HUDEP-2 (cell line): ENCODE measurements around the gene MXD4.

ENCODE experiments used
- DNase-seq, 76 experiments: peaks; one replicate each; lab custom pipeline; 2025; ENCODE audit not compliant: unreplicated experiment in 76 of 76; lab: John Stamatoyannopoulos, UW

The MXD4 gene, protein sequence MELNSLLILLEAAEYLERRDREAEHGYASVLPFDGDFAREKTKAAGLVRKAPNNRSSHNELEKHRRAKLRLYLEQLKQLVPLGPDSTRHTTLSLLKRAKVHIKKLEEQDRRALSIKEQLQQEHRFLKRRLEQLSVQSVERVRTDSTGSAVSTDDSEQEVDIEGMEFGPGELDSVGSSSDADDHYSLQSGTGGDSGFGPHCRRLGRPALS

DNA sequence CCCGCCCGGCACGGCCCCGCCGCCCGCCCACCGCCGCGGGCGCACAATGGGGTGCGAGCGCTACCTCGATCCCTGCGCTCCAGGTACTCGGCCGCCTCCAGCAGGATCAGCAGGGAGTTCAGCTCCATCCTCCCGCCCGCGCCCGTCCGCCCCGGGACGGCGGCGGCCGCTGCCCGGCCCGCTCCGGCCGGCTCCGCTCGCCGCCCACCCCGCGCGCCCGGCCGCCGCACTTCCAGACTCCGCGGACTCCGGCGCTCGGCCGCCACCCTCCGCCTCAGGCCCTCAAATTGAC is at the start of gene MXD4:
Gene MXD4, minus strand, starts transcription at position 257 of the 292 bp plus-strand sequence. Its CDS starts 129 bp downstream, at position 128.
- DNase-seq = no peak

DNA sequence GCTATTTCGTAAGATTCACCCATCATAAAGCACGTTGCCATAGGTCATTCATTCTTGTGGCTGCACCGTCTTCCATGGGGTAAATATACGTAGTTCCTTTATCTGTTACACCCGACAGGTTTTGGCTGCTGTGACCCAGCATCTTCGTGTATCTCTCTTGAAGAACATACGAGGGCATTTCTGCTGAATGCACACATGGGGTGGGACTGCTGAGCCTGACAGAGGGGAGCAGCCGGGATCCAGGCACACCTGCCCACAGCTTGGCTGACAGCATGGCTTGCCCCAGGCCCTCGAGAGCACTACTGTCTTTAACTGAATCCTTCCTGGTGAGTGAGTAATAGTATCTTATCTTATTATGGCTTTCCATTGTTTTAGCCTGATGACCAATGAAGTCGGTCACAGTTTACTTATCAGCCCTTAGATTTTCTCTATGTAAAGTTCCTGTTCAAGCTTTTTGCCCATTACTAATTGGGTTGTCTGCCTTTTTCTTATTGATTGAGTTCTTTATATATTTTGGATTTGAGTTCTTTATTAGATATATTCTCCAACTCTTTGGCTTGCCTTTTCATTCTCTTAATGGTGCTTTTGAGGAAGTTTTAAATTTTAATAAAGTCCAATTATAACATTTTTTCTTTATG is 45.0 kb upstream of the MXD4 start:
- no peak for DNase-seq

DNA sequence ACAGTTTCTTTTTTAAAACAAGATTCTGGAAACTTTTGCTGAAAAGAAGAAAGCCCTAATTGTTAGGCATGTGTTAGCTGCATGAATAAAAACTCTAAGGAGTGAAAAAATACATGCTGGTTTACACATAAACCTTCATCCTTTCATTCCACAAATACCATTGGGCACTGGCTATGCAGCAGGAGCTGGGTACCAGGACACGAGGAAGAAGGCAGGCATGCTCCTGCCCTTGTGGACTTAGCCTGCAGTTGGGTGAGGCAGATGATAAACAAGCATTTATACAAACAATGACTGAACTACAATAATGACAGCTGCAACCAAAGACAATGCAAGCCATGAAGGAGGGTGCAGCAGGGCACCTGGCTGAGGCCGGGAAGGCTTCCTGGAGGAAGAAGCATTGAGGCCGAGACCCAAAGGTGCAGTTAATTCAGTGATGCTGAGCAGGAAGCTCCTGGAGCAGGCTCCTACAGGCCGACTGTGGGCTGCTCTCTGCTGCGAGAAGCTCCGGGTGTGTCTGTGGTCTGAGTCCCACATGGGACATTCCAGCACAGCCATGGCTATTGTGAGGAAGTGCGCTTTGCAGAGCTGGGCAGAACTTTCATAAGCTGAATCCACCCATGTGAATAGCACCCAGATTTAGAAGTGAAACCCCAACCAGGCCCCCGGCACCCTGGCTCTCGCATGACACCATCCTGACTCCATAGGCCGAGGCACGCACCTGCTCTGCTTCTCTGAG is 44.0 kb upstream of the MXD4 start:
- no peak for DNase-seq

DNA sequence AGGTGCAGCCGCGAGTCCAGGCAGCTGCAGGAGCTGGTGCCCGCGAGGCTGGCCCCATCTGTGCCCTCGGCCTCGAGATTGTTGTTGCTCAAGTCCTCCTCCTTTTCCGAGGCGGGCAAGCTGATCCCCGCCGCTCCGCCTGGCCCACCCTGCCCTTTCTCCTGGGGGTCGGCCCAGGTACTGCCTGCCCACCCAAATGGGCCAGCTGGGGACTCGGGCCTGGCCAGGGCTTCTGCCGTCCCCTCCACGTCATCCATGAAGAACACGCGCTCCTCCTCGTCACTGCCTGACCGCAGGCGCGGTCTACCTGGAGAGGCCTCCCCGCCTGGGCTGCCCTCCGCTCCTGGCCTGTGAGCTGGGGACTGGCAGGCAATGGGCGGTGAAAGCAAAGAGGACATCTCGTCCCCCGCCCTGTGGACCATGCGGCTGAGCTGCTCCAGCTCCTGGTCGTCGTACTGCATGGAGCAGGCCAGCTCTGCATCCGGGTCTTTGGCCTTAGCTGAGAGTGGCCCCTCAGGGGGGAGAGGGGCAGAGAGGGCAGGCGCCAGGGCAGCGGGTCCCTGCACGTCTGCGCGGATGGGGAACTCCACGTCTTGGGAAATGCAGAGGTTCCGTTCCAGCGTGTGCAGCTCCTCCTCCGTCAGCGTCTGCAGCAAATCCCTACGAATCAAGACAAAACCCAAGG is 43.1 kb upstream of the MXD4 start:
- no peak for DNase-seq

DNA sequence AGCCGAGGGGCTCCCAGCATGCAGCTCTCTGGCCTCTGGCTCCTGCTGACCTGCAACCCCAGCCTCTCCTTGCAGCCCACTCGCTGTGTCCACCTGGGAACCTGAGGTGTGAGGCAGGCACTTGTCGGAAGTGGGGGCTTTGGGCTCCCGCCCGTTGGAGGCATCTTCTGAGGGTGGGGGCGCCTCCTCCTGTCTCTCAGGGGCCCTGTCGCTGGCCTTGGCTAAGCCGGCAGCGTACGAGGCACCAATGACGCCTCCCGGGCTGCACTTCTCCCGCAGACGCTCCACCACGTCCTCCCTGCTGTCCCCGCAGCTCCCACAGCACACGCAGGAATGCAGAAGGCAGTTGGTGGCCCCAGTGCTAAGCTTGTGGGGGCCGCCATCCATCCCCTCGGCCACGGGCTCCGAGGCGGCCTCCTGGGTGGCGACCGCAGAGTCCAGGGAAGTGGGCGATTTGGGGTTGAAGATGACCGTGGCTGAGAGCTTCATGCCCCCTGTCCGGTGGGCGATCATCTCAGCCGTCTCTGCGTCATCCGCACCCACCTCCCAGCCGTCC is 42.5 kb upstream of the MXD4 start:
- DNase-seq = no peak

DNA sequence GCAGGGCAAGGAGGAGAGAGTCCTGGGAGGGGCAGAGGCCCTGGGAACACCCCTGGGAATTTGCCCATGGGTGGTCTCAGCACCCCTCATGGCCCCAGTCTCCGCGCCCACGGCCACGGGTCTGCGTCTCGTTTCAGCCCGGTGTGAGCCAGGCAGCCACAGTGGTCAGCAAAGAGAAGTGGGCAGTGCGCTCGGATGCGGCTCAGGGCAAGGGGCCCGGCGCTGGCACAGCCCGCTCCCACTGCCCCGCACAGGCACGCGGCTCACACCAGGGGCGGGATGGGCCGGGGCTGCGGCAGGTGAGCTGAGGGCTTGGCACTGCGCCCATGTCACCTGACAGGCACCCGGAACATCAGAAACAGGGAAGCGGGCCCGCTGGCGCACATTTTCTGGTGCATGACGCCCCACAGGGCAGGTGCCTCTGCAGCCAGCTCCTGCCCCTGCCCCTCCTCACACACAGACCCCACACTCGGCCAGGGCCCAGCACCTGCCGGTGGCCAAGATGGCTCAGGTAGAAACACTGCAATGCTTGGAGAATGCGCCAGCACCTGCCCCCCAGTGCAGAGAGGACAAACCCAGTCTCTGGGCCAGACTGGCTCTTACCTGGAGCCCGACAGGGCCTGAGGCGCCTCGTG is 41.9 kb upstream of the MXD4 start:
- DNase-seq = no peak

DNA sequence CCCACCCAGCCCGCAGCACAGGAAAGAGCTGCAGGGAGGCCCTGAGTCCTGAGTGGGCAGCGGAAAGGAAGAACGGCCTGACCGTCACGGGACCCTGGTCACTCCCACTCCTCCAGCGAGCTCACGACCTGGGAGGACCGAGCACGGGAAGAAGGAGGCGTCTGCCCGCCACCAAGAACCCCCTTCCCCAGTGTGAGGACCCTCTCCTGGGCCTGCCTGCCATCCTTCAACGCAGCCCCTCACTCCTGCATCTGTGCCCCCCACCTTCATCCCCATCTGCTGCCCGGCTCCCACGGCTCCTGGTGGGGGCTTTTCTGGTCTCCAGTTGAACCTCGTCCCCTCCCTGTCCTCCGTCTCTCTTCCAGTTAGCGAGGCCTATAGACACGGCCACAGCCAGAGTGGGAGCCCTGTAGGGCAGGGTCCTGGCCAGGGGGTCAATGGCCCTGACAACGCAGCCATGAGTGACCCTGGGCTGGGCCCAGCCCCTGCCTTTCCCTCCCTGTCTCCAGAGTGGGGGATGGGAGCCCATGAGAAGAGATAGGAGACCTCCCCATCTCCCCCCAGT is 41.3 kb upstream of the MXD4 start:
- no peak for DNase-seq

DNA sequence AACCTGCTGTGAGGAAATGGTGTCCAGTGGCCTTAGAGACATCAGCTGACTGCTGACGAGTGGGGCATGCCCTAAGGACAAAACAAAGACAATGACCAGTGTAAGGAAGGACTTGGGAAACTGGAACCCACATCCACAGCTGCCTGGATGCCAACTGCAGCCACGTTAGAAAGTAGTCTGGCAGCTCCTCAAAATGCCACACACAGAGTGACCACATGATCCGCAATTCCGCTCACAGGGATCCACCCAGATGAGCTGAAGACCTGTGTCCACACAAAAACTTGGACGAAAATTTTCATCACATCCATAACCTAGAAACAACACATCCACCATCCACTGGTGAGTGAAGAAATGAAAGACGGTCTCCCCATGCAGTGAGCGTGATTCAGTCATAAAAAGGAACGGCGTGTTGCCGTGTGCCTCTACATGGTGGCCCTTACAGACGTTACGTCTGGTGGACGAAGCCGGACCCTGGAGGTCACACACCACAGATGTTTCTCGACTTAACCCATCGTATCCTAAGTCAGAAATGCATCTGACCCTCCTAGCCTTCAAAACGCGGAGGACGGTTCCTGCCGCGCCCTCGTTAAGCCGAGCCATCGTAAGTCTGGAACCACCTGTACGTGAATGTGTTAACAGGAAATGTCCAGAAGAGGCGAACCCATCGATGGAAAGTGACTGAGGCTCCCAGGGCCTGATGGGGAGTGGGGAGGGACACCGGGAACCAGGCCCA is 40.6 kb upstream of the MXD4 start:
- no peak for DNase-seq

DNA sequence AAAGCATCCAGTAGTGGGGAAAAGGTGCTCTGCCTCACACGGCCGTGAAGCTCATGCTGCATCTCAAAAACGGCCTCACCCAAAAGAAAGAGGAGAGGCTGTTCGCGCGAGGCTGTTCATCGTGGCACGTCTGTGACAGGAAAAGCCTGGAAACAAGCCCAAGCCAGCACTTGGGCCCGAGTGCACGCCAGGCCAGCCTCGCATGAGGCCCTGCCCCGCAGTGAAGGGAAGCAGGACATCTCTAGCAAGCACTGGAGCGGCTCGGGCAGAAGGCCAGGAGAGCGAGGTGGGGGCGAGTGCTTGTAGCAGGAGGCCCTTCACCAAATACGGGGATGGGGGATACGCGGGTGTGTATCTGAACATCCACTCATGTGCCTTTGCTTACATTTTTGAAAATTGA is 39.9 kb upstream of the MXD4 start:
- no peak for DNase-seq

DNA sequence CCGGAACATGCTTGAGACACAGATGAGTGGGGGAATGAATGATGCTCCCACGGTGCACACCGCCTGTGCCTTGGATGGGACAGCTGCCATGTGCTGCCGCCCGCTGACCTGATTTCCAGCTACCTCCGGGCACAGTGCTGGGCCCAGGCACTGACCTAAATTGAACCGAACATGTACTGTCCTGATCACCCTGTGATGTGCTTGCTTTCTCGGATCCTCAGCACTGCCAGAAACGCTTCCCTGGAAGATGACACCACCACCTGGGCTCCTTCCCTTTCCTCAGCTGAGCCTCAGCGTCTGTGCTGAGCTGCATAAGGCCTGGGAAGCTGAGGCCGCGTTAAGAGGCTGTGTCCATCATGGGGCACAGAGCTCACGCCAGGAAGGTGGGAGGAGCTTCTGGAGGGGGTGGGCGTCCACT is 39.3 kb upstream of the MXD4 start:
- DNase-seq = no peak

DNA sequence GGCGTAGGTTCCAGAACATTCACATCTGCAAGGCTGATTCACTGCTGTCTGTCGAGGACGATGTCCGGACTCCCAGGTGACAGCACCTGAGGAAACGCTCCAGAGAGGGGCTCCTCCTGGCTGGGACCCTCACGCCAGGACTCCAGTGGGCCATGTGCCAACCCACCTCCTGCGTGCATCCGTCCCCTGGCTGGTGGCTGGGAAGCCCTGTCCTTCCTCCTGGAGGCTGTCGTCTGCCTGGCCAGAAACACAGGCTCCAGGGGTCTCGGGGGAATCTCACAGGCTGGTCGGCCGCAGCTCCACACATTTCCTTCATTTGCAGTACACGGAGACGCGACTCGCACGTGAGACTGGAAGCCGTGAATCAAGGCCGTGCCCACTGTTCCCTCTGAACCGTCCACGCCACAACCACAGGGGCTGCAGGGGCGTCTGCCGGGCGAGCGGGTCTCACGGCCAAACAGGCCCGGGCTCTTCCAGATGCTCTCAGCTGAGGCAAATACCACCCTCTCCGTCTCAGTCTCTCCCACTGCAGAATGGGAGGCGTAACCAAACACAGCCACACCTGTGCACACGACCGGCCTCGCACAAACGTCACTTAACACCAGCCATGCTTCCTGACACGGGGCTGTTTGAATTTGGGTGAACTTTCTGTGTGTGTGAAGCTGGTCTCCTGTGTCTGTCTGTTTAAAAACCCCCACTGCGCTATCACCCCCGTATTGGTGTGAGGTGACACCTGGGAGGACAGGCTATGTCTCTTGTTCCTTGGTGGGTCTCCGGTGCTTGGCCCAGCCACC is 38.7 kb upstream of the MXD4 start:
- DNase-seq = no peak

DNA sequence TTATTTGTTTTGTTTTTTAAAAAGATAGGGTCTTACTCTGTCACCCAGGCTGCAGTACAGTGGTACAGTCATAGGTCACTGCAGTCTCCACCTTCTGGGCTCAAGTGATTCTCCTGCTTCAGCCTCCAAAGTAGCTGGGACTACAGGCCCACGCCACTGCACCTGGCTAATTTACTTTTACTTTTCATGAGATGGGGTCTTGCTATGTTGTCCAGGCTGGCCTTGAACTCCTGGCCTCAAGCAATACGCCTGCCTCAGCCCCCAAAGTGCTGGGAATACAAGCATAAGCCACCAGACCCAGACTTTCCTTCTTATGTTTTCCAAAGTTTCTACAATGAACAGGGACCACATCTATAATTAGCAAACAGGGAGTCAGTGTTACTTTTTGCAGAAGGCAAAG is 37.9 kb upstream of the MXD4 start:
- DNase-seq = no peak

DNA sequence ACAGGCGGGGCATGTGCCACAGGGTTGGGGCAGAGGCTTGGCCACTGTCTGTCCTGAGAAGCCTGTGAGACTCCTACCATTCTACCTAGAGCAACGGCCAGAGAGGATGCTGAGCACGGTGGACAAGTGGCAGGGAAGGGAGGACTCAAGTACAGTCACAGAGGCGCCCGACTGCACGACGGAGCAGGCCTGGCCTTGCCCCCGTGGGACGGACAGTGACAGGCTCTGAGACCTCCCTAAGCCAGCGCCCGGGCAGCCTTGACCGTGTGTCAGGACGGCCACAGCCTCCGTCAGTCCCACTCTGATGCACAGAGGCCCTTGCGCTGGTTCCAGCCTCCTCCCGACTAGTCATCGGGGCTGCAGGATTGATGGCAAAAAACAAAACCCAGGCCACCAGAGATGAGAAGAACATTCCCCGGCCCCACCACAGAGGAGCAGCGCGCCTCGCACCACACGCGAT is 36.7 kb upstream of the MXD4 start:
- no peak for DNase-seq

DNA sequence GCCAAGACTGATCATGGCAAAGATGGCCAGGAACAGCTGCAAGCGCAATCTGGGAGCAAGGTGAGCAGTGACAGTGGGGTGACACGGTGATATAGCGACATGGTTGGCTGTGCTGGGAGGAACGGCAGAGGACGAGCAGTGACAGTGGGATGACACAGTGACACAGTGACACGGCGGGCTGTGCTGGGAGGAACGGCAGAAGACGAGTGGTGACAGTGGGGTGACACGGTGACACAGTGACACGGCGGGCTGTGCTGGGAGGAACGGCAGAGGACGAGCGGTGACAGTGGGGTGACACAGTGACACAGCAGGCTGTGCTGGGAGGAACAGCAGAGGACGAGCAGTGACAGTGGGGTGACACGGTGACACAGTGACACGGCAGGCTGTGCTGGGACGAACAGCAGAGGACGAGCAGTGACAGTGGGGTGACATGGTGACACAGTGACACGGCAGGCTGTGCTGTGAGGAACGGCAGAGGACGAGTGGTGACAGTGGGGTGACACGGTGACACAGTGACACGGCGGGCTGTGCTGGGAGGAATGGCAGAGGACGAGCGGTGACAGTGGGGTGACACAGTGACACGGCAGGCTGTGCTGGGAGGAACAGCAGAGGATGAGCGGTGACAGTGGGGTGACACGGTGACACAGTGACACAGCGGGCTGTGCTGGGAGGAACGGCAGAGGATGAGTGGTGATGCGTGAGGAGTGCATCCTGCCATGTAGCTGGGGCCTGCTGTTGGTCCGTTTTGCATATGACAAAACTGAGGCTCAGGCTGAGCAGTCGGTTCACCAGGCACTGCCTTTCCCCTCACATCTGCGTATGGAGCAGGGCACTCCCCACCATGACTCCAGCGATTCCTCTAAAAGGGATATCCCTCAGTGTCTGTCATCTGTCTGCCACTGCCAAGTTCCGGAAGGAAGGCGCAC is 36.0 kb upstream of the MXD4 start:
- DNase-seq = no peak

DNA sequence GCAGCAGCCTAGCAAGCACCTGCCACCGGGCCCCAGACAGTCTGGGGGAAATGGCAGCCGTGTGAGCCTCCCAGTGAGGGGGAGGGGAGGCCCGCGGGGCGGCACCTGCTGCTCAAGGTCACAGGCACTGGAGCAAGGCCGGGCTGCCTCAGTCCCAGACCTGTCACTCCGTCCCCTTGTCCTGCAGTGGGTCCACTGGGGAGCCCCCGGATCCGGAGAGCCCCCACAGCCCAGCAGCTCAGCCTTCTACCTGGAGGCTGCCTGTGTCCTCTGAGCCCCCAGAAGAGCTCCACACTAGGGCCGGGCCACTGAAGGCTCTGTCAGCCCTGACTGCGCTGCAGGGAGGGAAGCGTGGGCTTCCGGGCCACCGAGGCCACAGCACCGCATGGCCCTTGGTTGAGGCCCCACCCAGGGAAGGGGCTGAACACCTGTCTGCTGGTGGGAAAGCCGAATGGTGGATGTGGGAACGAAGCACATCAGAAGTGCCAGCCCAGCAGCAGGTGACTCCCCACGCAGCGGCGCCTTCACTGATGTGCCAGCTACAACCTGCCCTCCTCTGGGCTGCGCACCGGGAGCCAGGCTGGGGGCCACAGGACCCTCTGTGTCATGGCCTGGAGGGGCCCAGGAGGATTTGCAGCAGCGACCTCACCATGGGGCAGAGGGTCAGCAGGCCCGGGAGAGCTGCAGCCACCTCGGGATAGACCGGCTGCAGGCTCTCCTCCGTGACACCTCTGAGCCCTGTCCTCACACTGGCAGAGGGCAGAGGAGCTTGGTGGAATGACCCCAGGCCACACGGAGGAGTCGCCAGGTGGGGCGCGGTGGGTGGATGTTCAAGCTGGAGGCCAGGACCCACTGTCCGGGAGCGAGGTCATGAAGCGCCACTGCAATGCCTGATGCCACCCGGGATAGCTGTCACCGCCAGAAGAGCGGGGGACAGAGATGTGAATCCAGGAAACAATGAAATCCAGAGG is 35.0 kb upstream of the MXD4 start:
- DNase-seq = no peak

DNA sequence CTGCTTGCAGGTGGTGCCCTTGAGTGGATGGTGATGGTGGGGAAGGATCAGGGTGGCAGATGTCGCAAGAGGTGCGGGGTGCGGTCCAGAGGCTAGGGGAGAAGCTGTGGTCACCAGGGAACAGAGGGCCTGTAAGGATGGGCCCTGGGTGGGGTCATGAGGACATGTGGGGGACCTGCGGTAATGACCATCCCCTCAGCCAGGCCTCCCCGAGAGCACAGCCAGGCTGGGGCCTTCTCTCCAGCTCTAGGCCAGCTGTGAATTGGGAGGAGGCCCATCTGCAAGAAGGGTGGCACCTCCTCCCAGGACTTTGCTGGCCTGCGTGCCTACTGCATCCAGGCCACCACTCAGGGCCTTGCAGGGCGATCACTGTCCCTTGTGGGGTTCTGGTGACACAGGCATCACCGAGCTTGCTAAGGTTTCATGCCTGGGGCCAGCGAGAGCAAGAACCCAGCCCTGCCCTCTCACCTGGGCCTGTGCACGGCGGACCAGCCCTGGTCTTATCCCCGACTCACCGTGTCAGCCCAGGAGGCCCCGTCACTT is 34.1 kb upstream of the MXD4 start:
- no peak for DNase-seq

DNA sequence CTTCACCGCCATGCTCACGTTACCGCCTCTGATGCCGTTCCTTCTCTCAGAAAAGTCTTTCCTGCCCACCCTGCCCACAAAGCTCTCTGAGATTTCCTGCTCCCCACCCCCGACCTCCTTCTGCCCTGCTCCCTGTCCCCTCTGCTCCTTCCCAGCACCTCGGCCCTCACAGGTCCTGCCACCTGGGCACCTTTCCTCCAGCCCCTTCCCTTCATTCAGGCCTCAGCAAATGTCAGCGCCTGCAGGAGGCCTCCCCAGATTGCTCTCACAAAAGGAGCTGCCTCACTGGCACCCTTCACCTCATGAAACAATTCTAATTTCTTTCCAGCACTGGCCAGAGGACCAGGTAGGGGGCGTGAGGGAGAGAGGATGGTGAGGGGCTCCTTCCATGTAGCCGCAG is 33.6 kb upstream of the MXD4 start:
- no peak for DNase-seq
